H1 (cell line): ENCODE data around the gene ZNF609. TPM values are rescaled to one million over a fixed set of nuclear protein-coding genes. Genes with fewer than 3 reads are reported as not detected.

Experiments
- CTCF ChIA-PET: fragments of 300-600 bp; sonication (Branson Sonifier 250); formaldehyde crosslinking; loops from one replicate; lab custom pipeline; 2021; ENCODE audit not compliant: partially characterized antibody; lab: Charles Lee
- POLR2A ChIA-PET: fragments of 300-600 bp; sonication (Branson Sonifier 250); formaldehyde crosslinking; loops from one replicate; lab custom pipeline; 2021; ENCODE audit warnings: inconsistent platforms; ENCODE audit not compliant: partially characterized antibody; lab: Charles Lee
- DNase-seq, 2 experiments: peaks; one replicate each; pipeline versions ENCODE4 v3.0.0 to v3.0.0-alpha.2; 2010 to 2022; ENCODE audit warnings: low spot score in 2 of 2, low read depth in 1 of 2, mixed read lengths in 1 of 2
- FAIRE-seq: peaks from 2 replicates; lab custom pipeline; 2011; peaks lifted over from hg19 to GRCh38; lab: Jason Lieb, UNC
- H2AFZ ChIP-seq: 2 replicates; pipeline ENCODE4 v1.8.1; 2012; ENCODE audit warnings: low read length, inconsistent platforms
- H2AK5ac ChIP-seq: 2 replicates; pipeline ENCODE4 v1.6.1; 2013; ENCODE audit warnings: low read depth, low read length
- H2BK120ac ChIP-seq: replicated peaks from 2 replicates; pipeline ENCODE3; 2013; ENCODE audit warnings: low read depth, low read length, inconsistent platforms
- H2BK12ac ChIP-seq: 2 replicates; pipeline ENCODE4 v1.6.1; 2013; ENCODE audit warnings: low read depth, low read length
- H2BK15ac ChIP-seq: 2 replicates; pipeline ENCODE4 v1.6.1; 2013; ENCODE audit warnings: low read length
- H2BK20ac ChIP-seq: 2 replicates; pipeline ENCODE4 v1.6.1; 2013; ENCODE audit warnings: low read length
- H2BK5ac ChIP-seq: 2 replicates; pipeline ENCODE4 v1.6.1; 2013; ENCODE audit warnings: low read depth, low read length
- H3K14ac ChIP-seq: 2 replicates; pipeline ENCODE4 v1.6.1; 2013; ENCODE audit warnings: inconsistent platforms; ENCODE audit not compliant: insufficient read length
- H3K18ac ChIP-seq: 2 replicates; pipeline ENCODE4 v1.6.1; 2013; ENCODE audit warnings: low read length; ENCODE audit errors: extremely low read depth
- H3K23ac ChIP-seq: 2 replicates; pipeline ENCODE4 v1.6.1; 2013; ENCODE audit warnings: inconsistent platforms; ENCODE audit not compliant: insufficient read length
- H3K23me2 ChIP-seq: 2 replicates; pipeline ENCODE4 v1.6.1; 2013; ENCODE audit warnings: low read depth, low read length
- H3K27ac ChIP-seq: 2 replicates; pipeline ENCODE4 v1.6.1; 2011; ENCODE audit warnings: low read depth, low read length, inconsistent platforms
- H3K27me3 ChIP-seq, 4 experiments: replicated peaks in 1 of 4; 1 replicate in 1 of 4; 2 replicates in 3 of 4; pipeline versions ENCODE4 v1.6.1 to v1.8.1; 2011 to 2013; ENCODE audit warnings: low read length in 3 of 4, mild to moderate bottlenecking in 3 of 4, inconsistent platforms in 2 of 4, mixed read lengths in 2 of 4, moderate library complexity in 1 of 4; ENCODE audit not compliant: control insufficient read depth in 3 of 4, insufficient read depth in 3 of 4; ENCODE audit errors: extremely low read depth in 1 of 4
- H3K36me3 ChIP-seq, 4 experiments: 2 replicates each; pipeline versions ENCODE4 v1.6.1 to v1.8.1; 2011 to 2013; ENCODE audit warnings: mild to moderate bottlenecking in 4 of 4, low read length in 3 of 4, moderate library complexity in 2 of 4, control low read depth in 1 of 4, inconsistent platforms in 1 of 4; ENCODE audit not compliant: insufficient read depth in 4 of 4, control insufficient read depth in 2 of 4
- H3K4ac ChIP-seq: replicated peaks from 2 replicates; pipeline ENCODE3; 2013; ENCODE audit warnings: low read length, low read depth, mixed read lengths, inconsistent platforms; ENCODE audit not compliant: insufficient read length
- H3K4me1 ChIP-seq, 4 experiments: replicated peaks in 1 of 4; 1 replicate in 1 of 4; 2 replicates in 3 of 4; pipeline versions ENCODE4 v1.6.1 to v1.8.1; 2011 to 2013; ENCODE audit warnings: low read length in 3 of 4, inconsistent platforms in 2 of 4, mixed read lengths in 1 of 4; ENCODE audit not compliant: insufficient read depth in 4 of 4, control insufficient read depth in 3 of 4
- H3K4me2 ChIP-seq, 2 experiments: 2 replicates each; pipeline versions ENCODE4 v1.6.1 to v1.8.1; 2011 to 2013; ENCODE audit warnings: low read depth in 2 of 2, low read length in 2 of 2, control low read depth in 1 of 2, inconsistent platforms in 1 of 2, mild to moderate bottlenecking in 1 of 2; ENCODE audit not compliant: insufficient read depth in 1 of 2
- H3K4me3 ChIP-seq, 4 experiments: fragments of 200-600, 300-600 bp in 1 of 4; sonication (generic), shearing (Covaris generic), sonication (Bioruptor Twin) in 1 of 4; 2 replicates each; pipeline versions ENCODE4 v1.5.1 to v1.8.1; 2011 to 2016; ENCODE audit warnings: low read length in 4 of 4, low read depth in 3 of 4, control low read depth in 2 of 4, inconsistent platforms in 2 of 4, mild to moderate bottlenecking in 2 of 4, mixed read lengths in 1 of 4, moderate library complexity in 1 of 4; ENCODE audit not compliant: insufficient read depth in 2 of 4; ENCODE audit errors: extremely low read depth in 1 of 4
- H3K56ac ChIP-seq: replicated peaks from 2 replicates; pipeline ENCODE3; 2013; ENCODE audit warnings: low read depth, mild to moderate bottlenecking, mixed read lengths, low read length, inconsistent platforms; ENCODE audit not compliant: insufficient read length
- H3K79me1 ChIP-seq: 2 replicates; pipeline ENCODE4 v1.6.1; 2013; ENCODE audit warnings: low read depth, low read length, control low read depth
- H3K79me2 ChIP-seq, 2 experiments: 2 replicates each; pipeline versions ENCODE4 v1.6.1 to v1.8.1; 2012 to 2013; ENCODE audit warnings: low read length in 2 of 2, mild to moderate bottlenecking in 2 of 2, inconsistent platforms in 1 of 2; ENCODE audit not compliant: insufficient read depth in 2 of 2, control insufficient read depth in 1 of 2
- H3K9ac ChIP-seq, 4 experiments: replicated peaks in 1 of 4; 1 replicate in 1 of 4; 2 replicates in 3 of 4; pipeline versions ENCODE4 v1.6.1 to v1.8.1; 2011 to 2013; ENCODE audit warnings: low read depth in 3 of 4, low read length in 3 of 4, control low read depth in 2 of 4, mild to moderate bottlenecking in 2 of 4, moderate library complexity in 2 of 4, inconsistent platforms in 1 of 4; ENCODE audit errors: extremely low read depth in 1 of 4
- H3K9me3 ChIP-seq, 2 experiments: 2 replicates each; pipeline versions ENCODE4 v1.6.1 to v1.8.1; 2012 to 2013; ENCODE audit warnings: mild to moderate bottlenecking in 2 of 2, moderate library complexity in 2 of 2, control low read depth in 1 of 2, inconsistent platforms in 1 of 2, low read depth in 1 of 2, low read length in 1 of 2, mixed read lengths in 1 of 2; ENCODE audit not compliant: insufficient read depth in 2 of 2
- H4K20me1 ChIP-seq, 2 experiments: replicated peaks in 1 of 2; 2 replicates each; pipeline versions ENCODE3 to v1.8.1; 2011 to 2013; ENCODE audit warnings: inconsistent platforms in 2 of 2, low read length in 2 of 2, mild to moderate bottlenecking in 1 of 2; ENCODE audit not compliant: insufficient read depth in 2 of 2, control insufficient read depth in 1 of 2
- H4K5ac ChIP-seq: 2 replicates; pipeline ENCODE4 v1.6.1; 2013; ENCODE audit warnings: low read length, low read depth, mixed read lengths, inconsistent platforms; ENCODE audit not compliant: insufficient read length
- H4K8ac ChIP-seq: 2 replicates; pipeline ENCODE4 v1.8.0; 2013; ENCODE audit warnings: mild to moderate bottlenecking, moderate library complexity, low read length, inconsistent platforms; ENCODE audit not compliant: insufficient read depth; ENCODE audit errors: extremely low read depth
- H4K91ac ChIP-seq: replicated peaks from 2 replicates; pipeline ENCODE3; 2013; ENCODE audit warnings: low read length, mixed read lengths, inconsistent platforms; ENCODE audit not compliant: insufficient read length
- POLR2AphosphoS5 ChIP-seq: IDR thresholded peaks from 2 replicates; pipeline ENCODE4 v1.6.1; 2011; ENCODE audit warnings: low read depth, low read length
- WGBS, 2 experiments: shearing (Covaris generic) in 1 of 2; methylation state at CpG; one replicate each; pipeline versions ENCODE4 v1.1.6 to v1.1.7; 2013 to 2015; ENCODE audit warnings: low lambda C conversion rate in 2 of 2, mixed read lengths in 2 of 2, inconsistent platforms in 1 of 2, low coverage in 1 of 2, missing lambda C conversion rate in 1 of 2; ENCODE audit not compliant: insufficient replicate concordance in 2 of 2, insufficient coverage in 1 of 2, insufficient read length in 1 of 2; ENCODE audit errors: extremely low coverage in 1 of 2, missing lambda C conversion rate in 1 of 2; 5-methylcytosine and 5-hydroxymethylcytosine counted together
- polyA plus RNA-seq, 7 experiments: library from polyadenylated mRNA; depleted of rRNA in 3 of 7; stranded (reverse) in 5 of 7; unstranded in 2 of 7; fragments of >200 nt in 5 of 7; fragments of 200-250 nt in 2 of 7; gene quantifications; 1 replicate in 5 of 7; 2 replicates in 1 of 7; 4 replicates in 1 of 7; pipeline versions ENCODE4 v1.2.1 to v1.2.3, GENCODE V29; 2011 to 2013; ENCODE audit warnings: missing spikeins in 2 of 7, mixed read lengths in 2 of 7
- total RNA-seq: library from RNA; stranded (reverse); fragmentation: NEBNext Ultra II Directional; extraction: Animal tissue kit (Norgen Biotek cat#: 25700); gene quantifications from 2 replicates; pipeline ENCODE4 v1.2.1, GENCODE V29; 2021
- TF ChIP-seq, protein P1 (sequence below): IDR thresholded peaks from 2 replicates; pipeline ENCODE4 v1.6.1; 2012; ENCODE audit warnings: inconsistent platforms

The ZNF609 gene
- total and polyA plus RNA-seq, 2 of the 8 experiments (the other 6 are each of a cell fraction or from before 2014, with no cell fraction given) = 15.5 to 47.8 TPM

DNA sequence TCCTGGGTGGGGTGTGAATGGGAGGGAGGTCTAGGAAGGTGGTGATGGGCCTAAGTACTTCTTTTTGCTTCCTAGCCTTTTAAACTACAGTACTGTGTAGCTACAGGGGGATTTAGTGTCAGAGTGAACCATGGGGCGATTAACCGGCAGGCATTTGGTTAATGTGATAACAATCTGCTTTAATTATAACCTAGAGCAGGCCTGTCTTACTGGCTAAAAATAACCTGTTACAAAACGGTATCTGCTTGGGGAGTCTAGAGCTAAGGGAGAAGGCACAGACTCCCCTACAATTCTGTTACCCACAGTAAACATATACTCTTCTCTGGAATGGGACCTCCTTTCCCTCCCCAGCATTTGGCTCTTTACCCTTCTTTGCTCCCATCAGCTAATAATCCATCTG is 229.6 kb downstream of the ZNF609 start:
- Histone ChIP-seq H3K9me3 (no peaks in the 10 kb centered on the region), H2BK12ac (no peak overlapping the region), H3K4me3 (no peak overlapping the region), H2BK5ac (no peak overlapping the region)
- TF ChIP-seq POLR2AphosphoS5 = 0 out of 2 replicates have a peak, but pooled peaks have one; percentile 5
- TF ChIP-seq, protein P1, sequence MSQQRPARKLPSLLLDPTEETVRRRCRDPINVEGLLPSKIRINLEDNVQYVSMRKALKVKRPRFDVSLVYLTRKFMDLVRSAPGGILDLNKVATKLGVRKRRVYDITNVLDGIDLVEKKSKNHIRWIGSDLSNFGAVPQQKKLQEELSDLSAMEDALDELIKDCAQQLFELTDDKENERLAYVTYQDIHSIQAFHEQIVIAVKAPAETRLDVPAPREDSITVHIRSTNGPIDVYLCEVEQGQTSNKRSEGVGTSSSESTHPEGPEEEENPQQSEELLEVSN = no peak
- TF ChIP-seq, all 59 proteins: peak for 1
- 95% methylated on average over 3 of the region's 3 CpGs; no CpG with 5 or more reads in 1 of the 2 experiments for WGBS, 2 experiments
- Histone ChIP-seq H3K4ac (no peak overlapping the region), H3K56ac (no peak overlapping the region), H3K23me2 (no peaks in the 10 kb centered on the region), H4K20me1 (peaks cover 27 to 46% of the 10 kb centered on the region in 2 experiments), H4K8ac (no peak overlapping the region; the same call in 1 of the 2 replicates), H3K14ac (no peak overlapping the region), H3K79me2 (peaks cover 2 to 29% of the 10 kb centered on the region in 2 experiments; a peak in 3 of 4 replicates), H2BK20ac (no peak overlapping the region), H3K79me1 (peaks cover 6% of the 10 kb centered on the region), H3K9ac (no peak overlapping the region), H2BK120ac (no peak overlapping the region), H3K23ac (no peak overlapping the region), H3K36me3 (peaks cover 16 to 72% (median 60%) of the 10 kb centered on the region in 4 experiments), H3K4me1 (peaks cover 0 to 29% (median 8%) of the 10 kb centered on the region in 4 experiments; a peak in 3 of 7 replicates), H2BK15ac (no peak overlapping the region), H4K91ac (no peak overlapping the region), H3K27me3 (peaks cover 0 to 2% (median 0%) of the 10 kb centered on the region in 4 experiments; a peak in 1 of 7 replicates), H2AFZ (no peak overlapping the region), H3K27ac (0 out of 2 replicates have a peak overlapping the region, but pooled peaks have one; percentile 23), H2AK5ac (no peak overlapping the region), H3K4me2 (no peak overlapping the region), H3K18ac (no peak overlapping the region), H4K5ac (no peak overlapping the region)
- FAIRE-seq (no peak), DNase-seq (no peak)
- CTCF ChIA-PET = interaction anchor here (0.6 to 11.3 kb wide), 15 partner anchors 8 to 281 kb away, joined by 3 to 262 read pairs (median 4); no protein-coding TSS in a partner anchor
- POLR2A ChIA-PET = interaction anchor here (0.7 to 59.2 kb wide), 8 partner anchors 5 to 388 kb away, joined by 3 to 1192 read pairs (median 4); no protein-coding TSS in a partner anchor
